Brain pericyte (primary cell): Measurements from ENCODE around the gene RFTN1.

Experiments used
- DNase-seq: peaks from one replicate; pipeline ENCODE4 v3.0.0-alpha.2; 2012; ENCODE audit warnings: low read depth, low spot score

RFTN1 gene

DNA sequence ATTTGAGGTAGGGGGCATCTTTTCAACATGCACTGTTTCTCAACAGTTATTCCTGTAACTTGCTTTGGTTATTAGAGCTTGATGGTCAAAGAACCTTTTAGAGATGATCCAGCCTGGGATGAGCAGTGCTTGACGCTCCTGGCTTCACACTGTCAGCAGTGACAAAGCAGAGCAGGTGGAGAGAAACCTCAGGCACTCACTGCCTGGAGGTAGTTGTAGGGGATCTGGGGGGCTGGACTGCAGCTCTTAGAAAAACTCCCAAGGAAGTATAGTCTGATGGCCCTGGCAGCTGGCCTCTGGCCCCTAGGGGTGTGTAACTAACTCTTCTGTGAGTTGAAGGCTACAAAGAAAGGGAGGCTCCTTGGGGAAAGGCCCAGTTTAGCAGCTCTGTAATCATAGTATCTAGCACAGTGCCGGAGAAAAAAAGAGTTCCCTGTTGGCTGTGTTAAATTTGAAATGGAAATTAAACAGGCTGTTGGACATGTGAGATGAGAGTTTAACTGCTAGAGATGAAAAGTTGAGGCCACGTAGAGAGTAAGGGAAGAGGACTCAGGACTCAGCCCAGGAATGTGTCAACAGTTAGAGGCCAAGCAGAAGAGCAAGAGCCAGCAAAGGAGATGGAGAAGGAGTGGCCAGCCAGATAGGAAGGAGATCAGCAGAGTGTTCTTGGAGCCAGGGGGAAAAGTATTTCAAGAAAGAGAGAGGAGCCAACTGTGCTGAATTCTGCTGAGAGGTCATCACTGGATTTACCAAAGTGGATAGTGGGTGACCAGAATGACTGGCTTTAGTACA, 234.3 kb downstream of the RFTN1 start:
- DNase-seq: no peak

DNA sequence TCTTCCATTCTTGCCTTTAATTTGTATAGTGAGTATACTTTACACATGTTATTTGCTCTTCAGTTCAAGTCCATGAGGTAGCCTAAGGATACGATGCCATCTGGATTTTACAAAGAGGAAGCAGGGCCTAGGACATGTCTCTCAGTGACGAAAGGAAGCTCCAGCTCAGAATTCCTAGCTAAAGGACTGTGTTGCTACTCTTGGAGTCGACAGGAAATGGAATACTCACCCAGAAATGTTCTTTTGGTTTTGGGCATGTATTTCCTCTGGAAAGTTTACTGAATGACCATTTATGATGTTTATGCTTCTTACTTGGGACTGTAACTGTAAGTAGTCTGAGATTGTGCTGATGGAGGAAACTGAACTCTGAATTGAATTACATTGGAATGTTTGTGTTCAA, 236.0 kb downstream of the RFTN1 start:
- no peak for DNase-seq

DNA sequence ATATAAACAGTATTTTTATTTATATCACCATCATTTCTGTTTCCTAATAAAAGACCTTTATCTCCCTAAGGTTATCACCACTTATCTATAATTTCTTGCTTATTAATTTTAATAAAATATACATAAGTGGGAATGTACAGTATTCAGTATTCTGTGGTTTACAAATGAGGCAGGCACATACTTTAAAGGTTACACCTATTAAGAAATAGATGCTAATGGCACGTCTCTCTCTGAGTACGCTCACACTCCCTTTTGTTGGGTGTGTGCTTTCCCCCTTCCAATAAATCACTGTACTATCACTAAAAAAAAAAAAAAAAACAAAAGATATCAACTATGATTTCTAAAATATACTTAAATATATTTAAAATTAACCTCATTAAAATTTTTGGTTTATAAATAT, 239.6 kb downstream of the RFTN1 start:
- DNase-seq: no peak

DNA sequence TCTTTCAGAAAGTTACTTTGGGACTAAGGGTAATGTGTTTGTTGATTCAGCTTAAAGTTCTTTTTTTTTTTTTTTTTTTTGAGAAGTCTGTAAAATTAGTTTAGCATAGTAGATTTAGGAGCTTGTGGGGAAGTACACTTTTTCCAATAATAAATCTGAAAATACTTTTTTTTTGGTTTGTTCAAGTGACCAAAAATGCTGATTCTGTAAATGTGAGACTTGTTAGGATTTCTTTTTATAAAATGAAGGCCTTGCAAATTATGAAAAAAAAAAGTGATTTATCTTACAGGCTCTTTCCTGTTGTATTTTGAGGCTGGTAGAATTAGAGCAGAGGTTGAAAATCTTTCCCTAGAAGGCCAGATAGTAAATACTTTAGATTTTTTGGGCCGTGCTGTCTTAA, 240.9 kb downstream of the RFTN1 start:
- DNase-seq: no peak

DNA sequence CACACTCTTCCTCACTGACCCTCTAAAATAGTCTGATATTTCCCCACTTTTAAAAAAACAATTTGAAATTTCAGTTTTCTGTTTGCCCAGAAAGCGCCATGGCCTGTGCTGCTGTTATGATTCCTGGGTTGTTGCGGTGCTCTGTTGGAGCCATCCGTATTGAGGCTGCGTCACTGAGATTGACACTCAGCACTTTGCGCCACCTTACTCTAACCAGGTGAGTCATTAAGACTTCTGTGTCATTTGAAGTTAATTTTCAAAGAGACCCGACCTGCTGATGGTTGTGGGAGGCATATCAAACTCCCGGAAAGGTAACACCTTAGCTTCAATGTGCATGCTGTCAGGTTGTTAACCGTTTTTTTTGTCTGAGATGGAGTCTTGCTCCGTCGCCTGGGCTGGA, 242.6 kb downstream of the RFTN1 start:
- no peak for DNase-seq

DNA sequence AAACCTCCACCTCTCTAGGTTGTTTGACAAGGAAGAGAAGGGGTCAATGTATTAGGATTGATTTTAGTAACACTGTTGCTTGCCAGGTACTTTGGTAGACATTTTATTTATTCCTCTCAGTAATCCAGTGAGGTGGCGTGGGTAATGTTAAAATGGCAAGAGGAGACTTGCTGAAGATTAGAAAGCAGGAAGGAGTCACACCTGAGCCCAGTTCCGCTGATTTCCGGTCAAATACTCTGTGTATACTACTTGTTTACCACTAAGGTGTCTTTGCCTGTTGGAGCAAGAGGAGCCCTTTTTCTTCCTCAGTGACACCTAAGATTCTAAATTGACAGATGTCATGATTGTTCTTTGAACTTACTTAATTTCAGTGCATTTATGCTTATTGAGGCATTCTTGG, 246.8 kb downstream of the RFTN1 start:
- no peak for DNase-seq
